Endothelial cell of umbilical vein (primary cell): Measurements from ENCODE around the gene VGLL4.

Experiments
- POLR2A ChIP-seq: IDR thresholded peaks from 2 replicates; pipeline ENCODE4 v1.6.1; 2012; ENCODE audit warnings: low read depth, mild to moderate bottlenecking, control low read depth, low read length
- TF ChIP-seq, protein P1 (sequence below), 2 donors: IDR thresholded peaks; 1 replicate in 1 of 2; 2 replicates in 1 of 2; pipeline ENCODE4 v1.5.1; 2011; ENCODE audit warnings: low read length in 2 of 2, mild to moderate bottlenecking in 2 of 2, moderate library complexity in 2 of 2, control low read depth in 1 of 2, inconsistent platforms in 1 of 2, low read depth in 1 of 2; ENCODE audit not compliant: insufficient read depth in 1 of 2; ENCODE audit errors: extremely low read depth in 1 of 2

GRCh38 chr3:11552289-11553264, 91.1 kb downstream of the VGLL4 start:
- no peak for TF ChIP-seq POLR2A
- TF ChIP-seq, protein P1, sequence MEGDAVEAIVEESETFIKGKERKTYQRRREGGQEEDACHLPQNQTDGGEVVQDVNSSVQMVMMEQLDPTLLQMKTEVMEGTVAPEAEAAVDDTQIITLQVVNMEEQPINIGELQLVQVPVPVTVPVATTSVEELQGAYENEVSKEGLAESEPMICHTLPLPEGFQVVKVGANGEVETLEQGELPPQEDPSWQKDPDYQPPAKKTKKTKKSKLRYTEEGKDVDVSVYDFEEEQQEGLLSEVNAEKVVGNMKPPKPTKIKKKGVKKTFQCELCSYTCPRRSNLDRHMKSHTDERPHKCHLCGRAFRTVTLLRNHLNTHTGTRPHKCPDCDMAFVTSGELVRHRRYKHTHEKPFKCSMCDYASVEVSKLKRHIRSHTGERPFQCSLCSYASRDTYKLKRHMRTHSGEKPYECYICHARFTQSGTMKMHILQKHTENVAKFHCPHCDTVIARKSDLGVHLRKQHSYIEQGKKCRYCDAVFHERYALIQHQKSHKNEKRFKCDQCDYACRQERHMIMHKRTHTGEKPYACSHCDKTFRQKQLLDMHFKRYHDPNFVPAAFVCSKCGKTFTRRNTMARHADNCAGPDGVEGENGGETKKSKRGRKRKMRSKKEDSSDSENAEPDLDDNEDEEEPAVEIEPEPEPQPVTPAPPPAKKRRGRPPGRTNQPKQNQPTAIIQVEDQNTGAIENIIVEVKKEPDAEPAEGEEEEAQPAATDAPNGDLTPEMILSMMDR (IDR thresholded peaks at IDR 0.05; ENCODE audit: extremely low read depth in 1 of 2, insufficient read depth in 1 of 2, low read depth in 1 of 2, low read length in 2 of 2) = no peak
